K562 (cell line): ENCODE data around the gene TSTD1. TPM values are rescaled to one million over a fixed set of nuclear protein-coding genes. Genes with fewer than 3 reads are reported as not detected.

Experiments
- ATAC-seq: fragments of 200-7000 bp; cut with Tn5 transposase; 3 replicates; pipeline ENCODE4 v1.9.1; 2020; ENCODE audit warnings: moderate library complexity
- BruUV-seq: library from RNA; stranded (reverse); fragments of 400-500 nt; replicated peaks from 2 replicates; lab custom pipeline; 2021; lab: Mats Ljungman, UMichigan
- CTCF ChIA-PET: fragments of 300-600 bp; formaldehyde crosslinking; extraction: SDS; loops from one replicate; lab custom pipeline; 2021; ENCODE audit warnings: low intra/inter-chr PET ratio; lab: Yijun Ruan, JAX
- POLR2A ChIA-PET: fragments of 300-600, 350-650 bp; sonication (Branson Sonifier 250); formaldehyde crosslinking; extraction: SDS; loops from one replicate; lab custom pipeline; 2021; ENCODE audit warnings: antibody characterized with exemption, inconsistent platforms; lab: Yijun Ruan, JAX
- DNase-seq, 4 experiments: peaks; one replicate each; pipeline versions ENCODE4 v3.0.0 to v3.0.0-alpha.2; 2011 to 2018; ENCODE audit warnings: low spot score in 3 of 4, mixed read lengths in 3 of 4; ENCODE audit errors: extremely low read depth in 1 of 4
- FAIRE-seq: peaks from 2 replicates; lab custom pipeline; 2011; peaks lifted over from hg19 to GRCh38; lab: Jason Lieb, UNC
- H2AFZ ChIP-seq: 2 replicates; pipeline ENCODE4 v1.6.0; 2011; ENCODE audit warnings: low read depth, low read length, control low read depth, inconsistent platforms
- H3K27ac ChIP-seq: fragments of 200-600 bp; 3 replicates; pipeline ENCODE4 v1.8.0; 2011; ENCODE audit warnings: low read depth, mild to moderate bottlenecking, control low read depth, inconsistent platforms, low read length, moderate library complexity, mixed read lengths; ENCODE audit errors: extremely low read depth
- H3K27me3 ChIP-seq, 2 experiments: fragments of 300-600 bp in 1 of 2; 2 replicates in 1 of 2; 3 replicates in 1 of 2; pipeline versions ENCODE4 v1.6.0 to v1.8.0; 2011; ENCODE audit warnings: inconsistent platforms in 2 of 2, low read length in 2 of 2, mild to moderate bottlenecking in 1 of 2, mixed read lengths in 1 of 2, moderate library complexity in 1 of 2; ENCODE audit not compliant: control insufficient read depth in 2 of 2, insufficient read depth in 2 of 2
- H3K36me3 ChIP-seq: fragments of 300-600 bp; 3 replicates; pipeline ENCODE4 v1.8.0; 2011; ENCODE audit warnings: mild to moderate bottlenecking, low read length, inconsistent platforms; ENCODE audit not compliant: control insufficient read depth, insufficient read depth
- H3K4me1 ChIP-seq, 2 experiments: fragments of 200-600 bp in 1 of 2; replicated peaks in 1 of 2; 2 replicates in 1 of 2; 3 replicates in 1 of 2; pipeline versions ENCODE4 v1.5.1 to v1.8.0; 2011; ENCODE audit warnings: inconsistent platforms in 2 of 2, low read length in 2 of 2, mild to moderate bottlenecking in 1 of 2, mixed read lengths in 1 of 2, moderate library complexity in 1 of 2; ENCODE audit not compliant: control insufficient read depth in 2 of 2, insufficient read depth in 2 of 2
- H3K4me2 ChIP-seq: 2 replicates; pipeline ENCODE4 v1.6.1; 2011; ENCODE audit warnings: low read length, control low read depth, inconsistent platforms, mixed read lengths; ENCODE audit not compliant: insufficient read depth
- H3K4me3 ChIP-seq: fragments of 200-600 bp; sonication (generic), shearing (Covaris generic); 2 replicates; pipeline ENCODE4 v1.5.1; 2016; ENCODE audit warnings: control low read depth, inconsistent platforms
- H3K79me2 ChIP-seq: fragments of 200-600 bp; 3 replicates; pipeline ENCODE4 v1.8.0; 2011; ENCODE audit warnings: low read length, inconsistent platforms; ENCODE audit not compliant: control insufficient read depth, insufficient read depth
- H3K9ac ChIP-seq, 2 experiments: 2 replicates each; pipeline versions ENCODE4 v1.6.0 to v1.6.1; 2011; ENCODE audit warnings: low read depth in 2 of 2, low read length in 2 of 2, control low read depth in 1 of 2, inconsistent platforms in 1 of 2, mild to moderate bottlenecking in 1 of 2, mixed read lengths in 1 of 2; ENCODE audit not compliant: insufficient read depth in 1 of 2
- H3K9me1 ChIP-seq: one replicate; pipeline ENCODE4 v1.6.0; 2011; ENCODE audit warnings: inconsistent platforms, mild to moderate bottlenecking, low read length, moderate library complexity; ENCODE audit not compliant: control insufficient read depth, insufficient read depth
- H3K9me3 ChIP-seq: replicated peaks from 2 replicates; pipeline ENCODE4 v1.5.1; 2011; ENCODE audit warnings: low read depth, low read length, inconsistent platforms; ENCODE audit not compliant: control insufficient read depth, insufficient read depth
- H4K20me1 ChIP-seq: replicated peaks from 2 replicates; pipeline ENCODE4 v1.6.1; 2011; ENCODE audit warnings: low read length, inconsistent platforms, mixed read lengths; ENCODE audit not compliant: control insufficient read depth, insufficient read depth
- ARID3B ChIP-seq: fragments of 250-450 bp; sonication (Bioruptor Pico); IDR thresholded peaks from 2 replicates; pipeline ENCODE4 v1.4.0; 2020; ENCODE audit warnings: borderline replicate concordance
- BCLAF1 ChIP-seq, 2 experiments: fragments of 450-650 bp in 1 of 2; IDR thresholded peaks; 2 replicates each; pipeline ENCODE4 v1.6.1; 2011 to 2017; ENCODE audit warnings: low read depth in 2 of 2, antibody characterized with exemption in 1 of 2, borderline replicate concordance in 1 of 2, low read length in 1 of 2, mild to moderate bottlenecking in 1 of 2, mixed read lengths in 1 of 2; ENCODE audit not compliant: control insufficient read depth in 1 of 2
- GABPA ChIP-seq: fragments of 200-800 bp; sonication (Bioruptor generic); conservative IDR thresholded peaks from 2 replicates; pipeline ENCODE4 v1.6.1; 2016; ENCODE audit warnings: low read depth, missing genetic modification characterization, missing compliant biosample characterization
- IRF1 ChIP-seq: sonication (generic); formaldehyde crosslinking; IDR thresholded peaks from 2 replicates; pipeline ENCODE4 v1.8.0; 2022; ENCODE audit warnings: missing genetic modification reagents, mild to moderate bottlenecking, borderline replicate concordance
- LCOR ChIP-seq: sonication (generic); formaldehyde crosslinking; IDR thresholded peaks from 2 replicates; pipeline ENCODE4 v1.8.0; 2022; ENCODE audit warnings: mild to moderate bottlenecking, missing genetic modification reagents
- NR1H2 ChIP-seq: sonication (generic); formaldehyde crosslinking; IDR thresholded peaks from 2 replicates; pipeline ENCODE4 v1.4.0; 2020; ENCODE audit warnings: mild to moderate bottlenecking, missing genetic modification reagents
- PRPF4 ChIP-seq: fragments of 200-400 bp; formaldehyde crosslinking; IDR thresholded peaks from one replicate; pipeline ENCODE4 v1.6.1; 2017; ENCODE audit warnings: low read length, low read depth, mild to moderate bottlenecking; ENCODE audit not compliant: insufficient read depth, poor library complexity, severe bottlenecking
- PTTG1 ChIP-seq: fragments of 450-650 bp; IDR thresholded peaks from 2 replicates; pipeline ENCODE4 v1.6.1; 2016; ENCODE audit warnings: low read depth, mild to moderate bottlenecking, missing genetic modification characterization, missing compliant biosample characterization
- TCF3 ChIP-seq: sonication (generic); formaldehyde crosslinking; IDR thresholded peaks from 2 replicates; pipeline ENCODE4 v1.4.0; 2020; ENCODE audit warnings: mild to moderate bottlenecking, missing genetic modification reagents
- YY1 ChIP-seq, 3 experiments: IDR thresholded peaks; 2 replicates each; pipeline ENCODE4 v1.6.1; 2011; ENCODE audit warnings: low read length in 2 of 3, mild to moderate bottlenecking in 2 of 3, moderate library complexity in 2 of 3, borderline replicate concordance in 1 of 3, control low read depth in 1 of 3, low read depth in 1 of 3; ENCODE audit not compliant: insufficient read depth in 3 of 3, insufficient replicate concordance in 2 of 3, control insufficient read depth in 1 of 3, insufficient read length in 1 of 3; ENCODE audit errors: extremely low read depth in 1 of 3
- ZEB2 ChIP-seq: fragments of 450-650 bp; IDR thresholded peaks from 2 replicates; pipeline ENCODE4 v1.6.1; 2016
- ZNF639 ChIP-seq, 2 experiments: fragments of 200-800 bp in 1 of 2; sonication (Bioruptor generic) in 1 of 2; sonication (generic) in 1 of 2; formaldehyde crosslinking in 1 of 2; IDR thresholded peaks in 1 of 2; conservative IDR thresholded peaks in 1 of 2; 2 replicates each; pipeline versions ENCODE4 v1.5.0 to v1.6.1; 2016 to 2020; ENCODE audit warnings: missing compliant biosample characterization in 1 of 2, missing genetic modification characterization in 1 of 2, missing genetic modification reagents in 1 of 2
- WGBS: fragments of 100-300 bp; shearing (Covaris generic); methylation state at CpG from one replicate; pipeline ENCODE4 v1.1.6; 2016; ENCODE audit warnings: low coverage, mixed read lengths; ENCODE audit not compliant: insufficient coverage; ENCODE audit errors: missing lambda C conversion rate; 5-methylcytosine and 5-hydroxymethylcytosine counted together
- in situ Hi-C: fragments of 300-500 bp; cut with MboI; formaldehyde crosslinking; loops from 4 replicates; pipeline ENCODE4 v1.15.0; 2018; ENCODE audit warnings: inconsistent platforms, mixed read lengths
- intact Hi-C: fragments of 100-400 bp; cut with micrococcal nuclease; formaldehyde crosslinking; loops from 2 replicates; pipeline ENCODE4 v1.14.2; 2022
- polyA plus RNA-seq, 8 experiments: library from polyadenylated mRNA; depleted of rRNA in 4 of 8; stranded (reverse) in 5 of 8; unstranded in 3 of 8; fragments of >200 nt; fragmentation: Nextera tagmentation in 2 of 8; fragmentation: Illumina TruSeq in 1 of 8; extraction: Ambion mirVana in 2 of 8; extraction: Trizol in 1 of 8; gene quantifications; 2 replicates each; pipeline versions ENCODE4 v1.2.1 to v1.2.3, GENCODE V29; 2011 to 2014; ENCODE audit warnings: inconsistent platforms in 1 of 8, missing spikeins in 1 of 8
- total RNA-seq, 7 experiments: library from RNA; depleted of rRNA in 6 of 7; stranded (reverse); fragments of >200 nt in 6 of 7; fragmentation: Illumina TruSeq in 2 of 7; extraction: Trizol in 2 of 7; gene quantifications; 2 replicates each; pipeline versions ENCODE4 v1.2.1 to v1.2.3, GENCODE V29; 2011 to 2021; ENCODE audit warnings: low replicate concordance in 1 of 7

The TSTD1 gene
- total and polyA plus RNA-seq, 9 of the 15 experiments (the other 6 are each of a cell fraction or from before 2014, with no cell fraction given): 0.23 to 0.53 TPM; not detected in 7

GRCh38 chr1:161069731-161070270 is 31.0 kb upstream of the TSTD1 start, which contains the start of gene ARHGAP30:
ARHGAP30 (minus strand) TSS chr1:161069891; CDS start chr1:161069624, 267 bp downstream.
- Histone ChIP-seq H3K4me2 (peak within 1 kb of the TSS; percentile 26; the same call in 1 of the 2 replicates), H3K9me3 (no peaks in the 10 kb centered on the region), H2AFZ (peak within 1 kb of the TSS; percentile 86), H4K20me1 (no peaks in the 10 kb centered on the region), H3K9ac (peak within 1 kb of the TSS in 1 of 2 experiments; percentile 62; a peak in 1 of 4 replicates), H3K36me3 (no peaks in the 10 kb centered on the region), H3K27me3 (no peaks in the 10 kb centered on the region), H3K27ac (no peak within 1 kb of the TSS), H3K9me1 (no peaks in the 10 kb centered on the region), H3K4me1 (peaks cover 21 to 24% of the 10 kb centered on the region in 2 experiments), H3K4me3 (no peak within 1 kb of the TSS), H3K79me2 (no peaks in the 10 kb centered on the region)
- ATAC-seq (peak; percentile 19; the same call in 2 of the 3 replicates), DNase-seq (peak in 1 of 4 experiments; percentile 44), FAIRE-seq (no peak)
- POLR2A ChIA-PET: interaction anchor here (3.3 kb wide), 1 partner anchor 23 kb away, joined by 19 read pairs; the partner anchor contains the start of gene USF1
- in situ Hi-C loops (no loop called here), intact Hi-C loops (loop anchor here (10.0 kb wide), 1 partner anchor 65 kb away; the partner anchor contains the start of gene DEDD)
- CTCF ChIA-PET: interaction anchor here (0.7 kb wide), 1 partner anchor 196 kb away, joined by 6 read pairs; no protein-coding TSS in a partner anchor
- no TSS peak for BruUV-seq
- WGBS: 66% methylated on average over 7 of the region's 9 CpGs
- TF ChIP-seq ARID3B (CRISPR knock-in tag): no peak
- TF ChIP-seq YY1 (IDR thresholded peaks at IDR 0.05; ENCODE audit: borderline replicate concordance in 1 of 3, control insufficient read depth in 1 of 3, extremely low read depth in 1 of 3, insufficient read depth in 3 of 3, insufficient read length in 1 of 3, insufficient replicate concordance in 2 of 3, low read depth in 1 of 3, low read length in 2 of 3): peak in 1 of 3 experiments; percentile 15
- TF ChIP-seq GABPA (tag): peak; percentile 45
- no peak for TF ChIP-seq LCOR (CRISPR knock-in tag)
- TF ChIP-seq TCF3 (CRISPR knock-in tag): no peak
- TF ChIP-seq IRF1: no peak
- TF ChIP-seq PTTG1 (tag): no peak
- no peak for TF ChIP-seq BCLAF1 (IDR thresholded peaks at IDR 0.05; ENCODE audit: borderline replicate concordance in 1 of 2, control insufficient read depth in 1 of 2, low read depth in 2 of 2, low read length in 1 of 2)
- TF ChIP-seq NR1H2: no peak
- no peak for TF ChIP-seq PRPF4
- TF ChIP-seq ZEB2: no peak
- no peak for TF ChIP-seq ZNF639 (CRISPR knock-in tag; conservative IDR thresholded peaks at IDR 0.05 in 1 of 2, IDR thresholded peaks at IDR 0.05 in 1 of 2)
